SK-N-SH (cell line): Measurements from ENCODE around the gene RNF32.

Source experiments
- CTCF ChIP-seq: fragments of 200-600 bp; sonication (generic); IDR thresholded peaks from 2 replicates; pipeline ENCODE4 v1.6.1; 2017; ENCODE audit warnings: antibody characterized with exemption, mild to moderate bottlenecking, moderate library complexity
- EP300 ChIP-seq, 2 experiments: IDR thresholded peaks; 2 replicates each; pipeline versions ENCODE4 v1.4.0 to v1.6.1; 2012; ENCODE audit warnings: borderline replicate concordance in 1 of 2, low read depth in 1 of 2, low read length in 1 of 2
- EZH2phosphoT487 ChIP-seq: fragments of 200-600 bp; sonication (generic); IDR thresholded peaks from 2 replicates; pipeline ENCODE4 v1.6.1; 2017; ENCODE audit warnings: low read depth, mixed run types, mild to moderate bottlenecking, antibody characterized with exemption, moderate library complexity, borderline replicate concordance
- MEF2A ChIP-seq: IDR thresholded peaks from 2 replicates; pipeline ENCODE4 v1.4.0; 2012; ENCODE audit warnings: low read depth, borderline replicate concordance
- POLR2AphosphoS5 ChIP-seq: IDR thresholded peaks from 2 replicates; pipeline ENCODE4 v1.6.1; 2012; ENCODE audit warnings: low read depth, low read length
- RAD21 ChIP-seq: IDR thresholded peaks from 2 replicates; pipeline ENCODE4 v1.6.1; 2012; ENCODE audit warnings: mild to moderate bottlenecking, low read length
- REST ChIP-seq: IDR thresholded peaks from 2 replicates; pipeline ENCODE4 v1.6.1; 2012; ENCODE audit warnings: mild to moderate bottlenecking, low read depth, low read length, moderate library complexity
- USF2 ChIP-seq: fragments of 150-350 bp; IDR thresholded peaks from 2 replicates; pipeline ENCODE4 v1.6.1; 2017; ENCODE audit warnings: antibody characterized with exemption, low read length, low read depth, borderline replicate concordance
- YY1 ChIP-seq: IDR thresholded peaks from 2 replicates; pipeline ENCODE4 v1.4.0; 2012; ENCODE audit warnings: low read depth, mild to moderate bottlenecking

GRCh38 chr7:156655983-156656382 lies 15.4 kb downstream of the RNF32 start:
- TF ChIP-seq EP300 (IDR thresholded peaks at IDR 0.05; ENCODE audit: borderline replicate concordance in 1 of 2, low read depth in 1 of 2, low read length in 1 of 2), result no peak
- TF ChIP-seq CTCF, result no peak
- TF ChIP-seq YY1, result no peak
- TF ChIP-seq EZH2phosphoT487, result no peak
- no peak for TF ChIP-seq REST
- no peak for TF ChIP-seq RAD21
- TF ChIP-seq MEF2A, result no peak
- TF ChIP-seq POLR2AphosphoS5, result no peak
- no peak for TF ChIP-seq USF2
